GM18519 (cell line): ENCODE measurements around the gene LBR.

Experiments used
- ATAC-seq: cut with Tn5 transposase; IDR thresholded peaks from one replicate; pipeline ENCODE4 v1.9.1; 2021; ENCODE audit warnings: mild to moderate bottlenecking, moderate library complexity; ENCODE audit not compliant: unreplicated experiment, low FRiP score

LBR gene

DNA sequence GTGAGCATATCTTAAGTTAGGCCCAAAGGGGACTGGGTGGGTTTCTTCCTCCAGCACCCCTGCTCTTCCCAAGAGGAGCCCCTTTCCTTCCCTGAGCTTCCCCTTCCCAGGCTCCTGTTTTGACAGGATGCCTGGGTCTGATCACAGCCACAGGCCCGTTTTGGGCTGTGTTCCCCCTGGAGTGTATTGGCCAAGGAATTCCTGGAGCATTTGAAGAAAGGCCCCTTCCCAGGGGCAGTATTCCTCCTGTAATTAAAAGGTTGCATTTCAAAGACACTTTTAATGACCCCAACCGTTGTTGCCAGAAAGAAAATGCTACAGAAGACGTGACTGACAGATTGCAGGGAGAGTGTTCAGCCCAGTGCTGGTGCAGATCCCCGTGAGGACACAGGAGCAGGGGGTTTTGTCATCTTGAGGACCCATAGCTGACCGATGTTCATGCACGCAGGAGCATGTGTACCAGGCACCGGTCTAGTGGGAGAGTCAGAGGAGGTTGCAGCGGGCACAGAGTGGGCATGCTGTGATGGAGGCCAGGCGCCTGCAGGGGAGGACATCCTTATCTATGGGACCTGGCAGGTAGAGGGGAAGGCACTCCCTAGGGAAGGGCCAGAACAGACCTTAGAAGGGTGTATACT, 19.3 kb upstream of the LBR start:
- no peak for ATAC-seq

DNA sequence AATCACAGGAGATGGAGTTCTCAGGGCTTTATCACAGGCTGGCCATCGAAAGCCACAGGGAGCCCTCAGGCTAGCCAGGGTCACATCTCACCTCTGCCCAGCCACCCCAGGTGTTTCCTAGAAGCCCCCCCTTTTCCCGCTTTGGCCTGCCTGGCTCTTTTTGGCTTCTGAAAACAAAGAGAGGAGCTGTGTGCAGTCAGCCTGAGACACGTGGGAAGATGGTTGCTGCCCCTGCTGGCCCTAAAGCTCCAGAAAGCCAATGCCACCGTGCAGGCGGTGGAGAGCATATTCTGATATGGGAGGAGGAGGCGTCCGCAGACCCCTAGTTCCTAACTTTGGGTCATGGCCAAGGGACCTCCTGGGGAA, 18.7 kb upstream of the LBR start:
- ATAC-seq = no peak

DNA sequence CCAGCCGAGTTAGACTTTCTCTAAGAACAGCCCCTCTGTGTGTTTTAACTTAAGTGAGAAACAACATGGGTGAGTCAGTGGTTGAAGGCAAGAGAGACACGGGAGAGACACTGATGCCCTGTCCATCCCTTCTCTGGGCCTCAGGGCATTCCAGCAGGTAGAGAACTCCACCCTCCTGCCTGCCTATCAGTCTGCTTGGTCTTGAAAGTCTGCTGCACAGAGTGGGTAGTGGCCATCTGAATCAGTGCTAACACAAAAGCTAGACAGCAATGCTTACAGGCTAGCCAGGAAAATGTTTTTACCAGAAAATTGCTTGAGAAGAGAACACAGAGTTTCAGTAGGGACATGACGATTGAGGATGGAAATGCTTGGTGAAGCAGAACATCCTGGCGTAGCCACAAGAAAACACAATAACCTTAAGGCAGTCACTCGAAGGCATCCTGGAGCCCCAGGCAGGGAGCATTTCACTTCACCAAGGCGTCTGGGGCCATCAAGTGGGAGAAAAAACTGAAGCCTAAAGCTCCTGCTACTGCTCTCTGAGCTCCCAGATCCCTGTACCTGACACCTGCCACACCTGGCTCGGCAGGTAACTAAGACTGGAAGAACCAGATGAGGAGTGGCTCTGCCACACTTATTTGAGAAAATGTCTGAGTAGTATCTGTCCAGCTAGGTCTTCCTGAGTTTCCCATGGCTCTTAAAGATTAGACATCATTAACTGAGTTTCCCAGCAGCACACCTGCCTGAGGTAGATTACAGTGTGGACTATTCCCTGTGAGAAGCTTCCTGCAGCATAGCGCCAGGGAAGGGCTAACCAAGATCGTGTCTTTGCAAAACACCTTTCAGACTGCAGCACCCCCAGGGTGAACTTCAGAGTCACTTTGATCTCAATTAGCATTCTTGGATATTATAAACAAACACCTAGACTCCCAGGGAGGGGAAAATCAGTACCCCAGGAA, 18.1 kb upstream of the LBR start:
- ATAC-seq = no peak

DNA sequence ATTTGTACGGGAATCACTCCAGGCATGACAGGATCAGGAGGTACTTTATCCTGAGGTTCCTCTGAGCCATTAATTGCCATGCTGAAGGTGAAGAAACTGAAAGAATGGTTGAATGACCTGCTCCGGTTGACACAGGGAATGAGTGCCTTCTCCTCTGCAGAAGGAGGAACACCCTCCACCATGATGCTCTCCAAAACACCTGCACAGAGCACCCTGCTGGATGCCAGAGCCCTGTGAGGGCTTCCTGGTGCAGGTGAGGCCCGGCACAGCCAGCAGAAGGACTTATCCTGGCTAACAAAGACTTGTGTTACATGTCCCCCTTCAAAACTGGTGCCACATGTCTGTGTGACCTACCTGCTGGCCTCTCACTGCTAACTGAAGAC, 14.3 kb upstream of the LBR start:
- ATAC-seq = no peak

DNA sequence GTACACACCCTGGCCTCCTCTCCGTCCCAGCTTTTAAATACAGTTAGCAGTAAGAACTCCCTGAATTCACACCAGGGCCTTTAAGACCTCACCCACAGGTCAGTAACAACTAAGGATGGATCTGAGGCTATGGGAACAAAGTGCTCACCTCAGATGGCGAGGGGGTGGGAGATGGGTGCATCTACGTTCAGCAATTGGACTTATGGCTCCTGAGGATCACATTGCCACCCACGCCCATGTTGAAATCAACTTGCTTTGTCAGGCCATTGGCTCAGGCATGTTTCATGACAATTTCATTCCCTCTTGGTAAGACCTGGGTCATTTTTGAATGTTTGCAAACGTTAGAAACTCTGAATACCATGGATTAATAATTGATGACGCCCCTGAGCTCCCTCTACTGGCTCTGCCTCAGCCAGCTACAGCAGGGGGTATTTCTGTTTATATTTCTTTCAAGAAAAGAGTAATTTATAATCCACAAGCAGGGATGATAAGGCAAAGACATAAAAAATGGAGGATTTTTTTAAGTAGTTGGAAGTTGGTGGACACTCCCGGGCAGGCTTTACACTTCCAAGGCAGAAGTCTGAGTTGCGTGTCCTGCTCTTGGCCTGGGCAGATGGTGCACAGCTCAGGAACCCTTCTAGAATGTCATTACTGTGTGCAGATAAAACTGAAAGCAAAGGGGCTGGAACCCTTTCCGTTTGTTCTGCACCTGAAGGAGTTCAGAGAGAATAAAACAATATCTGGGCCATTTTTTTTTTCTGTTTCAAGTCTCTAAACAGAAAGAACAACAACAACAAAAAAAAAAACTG, 13.7 kb upstream of the LBR start:
- ATAC-seq = no peak

DNA sequence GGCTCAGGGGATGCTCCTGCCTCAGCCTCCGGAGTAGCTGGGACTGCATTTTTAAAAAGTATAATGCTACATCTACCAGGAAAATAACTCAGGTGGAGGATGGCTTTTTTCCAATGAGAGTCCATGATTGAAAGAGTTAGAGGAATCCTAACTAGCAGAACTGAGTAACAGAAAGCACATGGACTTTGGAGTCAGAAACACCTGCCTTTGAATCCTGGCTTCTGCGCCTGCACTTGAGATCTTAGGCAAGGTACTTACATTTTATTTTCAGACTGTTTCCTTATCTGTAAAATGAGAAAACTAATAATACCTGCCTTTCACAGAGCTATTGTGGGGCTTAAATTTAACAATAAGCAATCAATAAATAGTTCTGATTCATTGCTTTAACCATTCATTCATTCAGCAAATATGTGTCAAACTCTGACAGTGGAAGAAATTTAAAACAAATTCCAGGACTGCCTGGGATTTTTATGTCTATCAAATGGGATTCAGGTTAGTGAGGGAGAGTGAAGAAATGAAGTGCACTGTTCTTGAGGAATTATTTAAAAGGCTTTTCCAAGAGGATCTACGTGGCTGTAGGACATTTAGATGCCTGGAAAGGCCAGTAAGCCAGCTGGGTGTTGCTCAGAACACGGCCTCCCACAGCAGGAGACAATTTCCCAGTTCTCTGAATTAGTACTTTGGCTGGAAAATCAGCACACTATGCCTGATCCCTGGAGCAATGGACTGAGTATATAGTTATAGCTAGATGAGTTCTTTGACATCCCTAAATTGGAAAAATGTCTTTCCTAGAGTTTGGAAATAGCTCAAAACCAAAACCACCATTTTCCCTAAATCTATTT, 12.8 kb upstream of the LBR start:
- ATAC-seq = no peak

DNA sequence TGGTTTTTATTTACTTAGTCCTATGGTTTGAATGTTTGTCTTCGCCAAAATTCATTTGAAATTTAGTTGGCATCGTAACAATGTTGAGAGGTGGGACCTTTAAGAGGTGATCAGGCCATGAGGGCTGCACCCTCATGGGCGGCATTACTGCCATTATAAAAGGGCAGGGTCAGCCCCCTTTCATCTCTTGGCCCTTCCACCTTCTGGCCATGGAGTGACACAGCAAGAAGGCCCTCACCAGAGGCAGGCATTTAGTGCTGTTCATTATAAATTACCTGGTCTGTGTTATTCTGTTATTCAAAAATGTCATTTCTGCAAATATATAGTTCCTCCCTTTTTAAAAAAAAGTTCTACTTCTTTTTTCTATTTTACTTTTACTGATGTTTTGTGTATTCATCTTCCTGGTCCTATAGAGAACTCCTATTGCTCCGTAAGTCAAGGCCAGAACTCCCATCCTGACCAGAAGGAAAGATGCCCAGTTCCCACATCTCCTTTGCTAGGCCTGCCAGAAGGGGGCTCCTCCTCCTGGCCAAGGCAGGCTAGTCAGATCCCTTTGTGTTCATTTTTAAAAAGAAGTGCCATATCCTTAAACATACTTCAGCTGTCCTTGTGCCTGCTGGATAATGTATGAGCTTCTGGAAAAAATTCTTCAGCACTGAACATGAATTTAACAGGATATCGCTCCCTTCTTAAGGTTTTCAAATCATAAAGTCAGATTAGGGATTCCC, 10.0 kb upstream of the LBR start:
- ATAC-seq = no peak

DNA sequence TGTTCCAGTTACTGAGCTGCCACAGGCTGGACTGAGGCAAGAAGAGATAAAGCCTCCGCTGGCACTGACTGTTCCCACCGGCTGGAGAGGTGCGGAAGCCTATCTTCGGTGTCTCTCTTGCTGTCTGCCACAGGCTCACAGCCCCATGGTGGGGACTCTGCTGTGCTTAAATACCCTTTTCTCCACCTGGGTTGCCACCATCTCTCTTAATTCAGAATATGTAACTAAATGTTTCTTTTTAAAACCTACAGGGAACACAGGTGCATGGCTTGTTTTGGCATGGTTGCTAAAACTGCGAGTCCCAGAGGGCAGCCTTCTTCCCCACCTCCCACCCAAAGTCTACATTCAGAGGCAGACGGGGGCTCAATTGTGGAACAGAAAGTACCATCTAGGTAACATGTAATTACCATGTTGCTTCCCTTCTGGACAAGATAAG, 8.1 kb upstream of the LBR start:
- peak; percentile 55 for ATAC-seq

DNA sequence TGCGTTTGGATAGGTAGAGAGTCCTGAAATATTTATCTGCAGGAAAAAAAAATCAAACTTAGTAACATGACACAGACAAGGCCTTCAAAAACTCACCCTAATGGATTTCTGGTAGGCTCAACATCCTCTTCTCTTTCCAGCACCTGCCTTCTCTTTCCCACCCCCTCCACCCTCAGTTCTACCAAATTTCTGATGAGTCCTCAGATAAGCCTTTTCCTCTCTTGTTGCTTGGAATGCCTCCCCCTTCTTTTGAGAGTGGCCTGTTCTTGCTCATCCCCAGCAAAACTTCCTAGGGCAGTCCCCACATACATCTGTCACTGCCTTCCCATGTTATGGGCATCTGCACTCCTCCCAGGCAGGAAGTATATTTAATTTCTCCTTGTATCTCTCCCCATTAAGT, 7.6 kb upstream of the LBR start:
- no peak for ATAC-seq

DNA sequence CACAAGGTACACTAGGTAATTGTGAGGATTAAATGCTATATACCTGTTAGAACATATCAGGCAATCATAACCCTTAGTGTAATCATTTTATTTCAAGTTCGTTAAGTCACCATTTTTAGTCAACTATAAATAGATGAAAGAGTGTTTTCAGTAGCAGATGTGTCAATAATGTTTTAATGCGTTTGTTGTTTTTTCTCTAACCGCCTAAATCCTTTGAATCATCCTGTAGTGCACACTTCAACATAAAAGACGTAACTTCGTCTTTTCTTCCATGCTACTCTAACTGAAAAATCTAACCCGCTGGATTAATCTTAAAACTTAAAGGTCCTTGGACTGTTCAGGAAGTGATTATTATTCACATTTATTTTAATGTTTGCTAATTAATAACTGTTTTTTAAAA, 7.2 kb upstream of the LBR start:
- ATAC-seq = no peak

DNA sequence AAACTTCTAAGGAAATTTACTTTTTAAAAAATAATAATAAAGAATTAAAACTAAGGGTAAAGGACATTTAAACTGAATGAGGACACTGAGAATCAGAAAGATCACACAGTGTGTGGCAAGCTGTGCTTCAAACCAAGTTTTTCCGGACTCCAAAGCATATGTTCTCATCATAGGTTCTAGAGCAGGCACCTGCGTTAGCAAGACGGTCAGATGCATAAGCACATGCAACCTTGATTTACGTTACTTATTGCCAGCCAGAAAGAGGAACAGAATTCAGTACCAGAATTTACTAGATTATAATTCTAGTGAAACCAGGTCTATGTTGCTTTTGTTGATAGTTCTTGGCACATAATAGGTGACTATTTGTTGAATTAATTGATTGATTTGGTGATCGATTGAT, 6.2 kb upstream of the LBR start:
- no peak for ATAC-seq

DNA sequence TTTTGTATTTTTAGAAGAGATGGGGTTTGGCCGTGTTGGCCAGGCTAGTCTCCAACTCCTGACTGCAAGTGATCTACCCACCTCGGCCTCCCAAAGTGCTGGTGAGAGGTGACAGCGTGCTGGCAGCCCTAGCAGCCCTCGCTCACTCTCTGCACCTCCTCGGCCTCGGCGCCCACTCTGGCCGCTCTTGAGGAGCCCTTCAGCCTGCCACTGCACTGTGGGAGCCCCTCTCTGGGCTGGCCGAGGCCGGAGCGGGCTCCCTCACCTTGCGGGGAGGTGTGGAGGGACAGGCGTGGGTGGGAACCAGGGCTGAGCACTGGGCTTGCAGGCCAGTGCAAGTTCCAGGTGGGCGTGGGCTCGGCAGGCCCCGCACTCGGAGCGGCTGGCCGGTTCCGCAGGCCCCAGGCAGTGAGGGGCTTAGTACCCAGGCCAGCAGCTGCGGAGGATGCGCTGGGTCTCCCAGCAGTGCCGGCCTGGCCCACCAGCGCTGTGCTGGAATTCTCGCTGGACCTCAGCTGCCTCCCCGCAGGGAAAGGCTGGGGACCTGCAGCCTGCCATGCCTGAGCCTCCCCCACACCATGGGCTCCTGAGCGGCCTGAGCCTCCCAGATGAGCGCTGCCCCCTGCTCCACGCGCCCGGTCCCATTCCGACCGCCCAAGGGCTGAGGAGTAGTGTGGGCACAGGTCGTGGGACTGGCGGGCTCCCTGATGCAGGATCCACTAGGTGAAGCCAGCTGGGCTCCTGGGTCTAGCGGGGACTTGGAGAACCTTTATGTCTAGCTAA, 3.4 kb upstream of the LBR start:
- ATAC-seq = no peak

DNA sequence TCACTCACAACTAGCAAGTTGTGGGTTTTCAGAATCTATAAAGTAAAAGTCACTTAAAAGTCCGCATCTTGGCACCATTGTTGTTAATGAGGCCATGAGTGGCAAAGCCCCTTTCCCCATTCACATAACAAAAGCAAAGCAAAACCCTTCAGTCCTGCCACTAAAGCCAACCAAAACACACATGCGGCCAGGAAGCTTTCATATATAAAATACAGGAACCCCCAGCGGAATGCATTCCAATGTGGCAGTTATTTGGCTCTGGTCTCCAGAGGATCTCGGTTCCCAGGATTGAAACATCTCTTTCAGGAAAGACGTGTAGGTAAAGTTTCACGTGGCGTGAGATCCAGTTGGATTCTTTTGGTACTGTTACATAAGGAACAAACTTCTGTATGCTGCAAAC, 2.5 kb upstream of the LBR start:
- ATAC-seq = no peak

DNA sequence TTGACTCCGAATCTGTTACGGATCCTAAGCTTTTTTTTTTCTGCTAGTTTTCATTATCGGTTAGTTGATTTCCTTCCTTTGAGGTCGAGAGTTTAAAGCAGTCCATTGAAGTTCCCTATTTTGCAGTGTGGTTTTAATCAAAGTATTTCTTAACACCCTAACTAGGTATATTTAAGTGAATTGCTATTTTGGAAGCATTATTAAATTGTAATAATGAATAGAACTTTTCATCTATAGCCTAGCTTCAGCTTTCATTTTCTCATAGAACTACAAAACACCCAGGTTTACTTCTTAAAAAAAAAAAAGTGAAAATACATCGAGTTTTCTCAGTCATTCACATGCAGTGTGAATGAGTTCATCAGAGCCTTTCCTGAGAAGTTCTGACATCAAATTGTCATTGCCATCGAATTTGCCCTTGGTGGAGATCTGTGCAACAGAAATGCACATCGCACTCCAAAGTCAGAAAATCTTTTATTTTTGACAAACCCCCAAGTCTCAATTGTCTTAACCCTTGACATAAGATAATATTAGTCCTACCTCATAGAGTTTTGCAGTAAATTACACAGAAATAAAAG, 1.1 kb upstream of the LBR start:
- ATAC-seq = no peak

DNA sequence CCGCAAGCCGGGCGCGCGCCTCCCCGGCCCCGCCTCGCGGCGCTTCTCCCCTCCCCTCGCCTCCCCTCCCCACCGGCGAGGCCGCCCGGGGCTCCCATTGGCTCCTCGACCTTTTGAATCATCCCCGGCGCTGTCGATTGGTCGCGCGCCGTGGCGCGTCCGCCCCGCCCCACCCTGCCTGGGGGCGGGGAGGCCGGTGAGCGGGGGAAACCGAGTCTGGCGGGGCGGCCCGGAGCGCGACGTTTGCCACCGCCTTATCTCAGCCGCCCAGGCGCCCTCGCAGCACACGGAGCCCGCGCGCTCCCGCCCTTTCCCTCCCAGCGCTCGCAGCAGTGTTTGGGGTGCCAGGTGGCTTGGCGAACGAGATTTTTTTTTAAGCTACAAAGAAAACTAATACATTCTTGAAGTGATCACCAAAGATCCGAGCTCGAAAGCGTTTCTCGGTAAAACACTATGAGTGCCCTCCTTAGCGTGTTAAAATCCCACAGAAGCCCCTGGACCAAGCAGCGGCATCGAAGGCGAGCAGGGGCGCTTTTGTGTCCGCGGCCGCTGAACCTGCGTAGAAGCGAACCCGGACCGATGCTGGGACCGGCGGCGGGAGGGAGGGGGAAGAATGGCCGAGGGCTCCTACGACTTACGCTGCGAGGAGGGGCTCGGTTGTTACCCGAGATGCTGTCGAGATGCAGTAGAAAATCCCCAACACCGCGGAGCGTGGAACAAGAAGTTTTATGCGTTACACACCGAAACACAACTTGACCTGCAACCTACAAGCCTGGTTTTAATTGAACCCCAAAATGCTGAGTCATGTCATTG, 436 bp upstream of the LBR start:
- peak; percentile 84 for ATAC-seq

DNA sequence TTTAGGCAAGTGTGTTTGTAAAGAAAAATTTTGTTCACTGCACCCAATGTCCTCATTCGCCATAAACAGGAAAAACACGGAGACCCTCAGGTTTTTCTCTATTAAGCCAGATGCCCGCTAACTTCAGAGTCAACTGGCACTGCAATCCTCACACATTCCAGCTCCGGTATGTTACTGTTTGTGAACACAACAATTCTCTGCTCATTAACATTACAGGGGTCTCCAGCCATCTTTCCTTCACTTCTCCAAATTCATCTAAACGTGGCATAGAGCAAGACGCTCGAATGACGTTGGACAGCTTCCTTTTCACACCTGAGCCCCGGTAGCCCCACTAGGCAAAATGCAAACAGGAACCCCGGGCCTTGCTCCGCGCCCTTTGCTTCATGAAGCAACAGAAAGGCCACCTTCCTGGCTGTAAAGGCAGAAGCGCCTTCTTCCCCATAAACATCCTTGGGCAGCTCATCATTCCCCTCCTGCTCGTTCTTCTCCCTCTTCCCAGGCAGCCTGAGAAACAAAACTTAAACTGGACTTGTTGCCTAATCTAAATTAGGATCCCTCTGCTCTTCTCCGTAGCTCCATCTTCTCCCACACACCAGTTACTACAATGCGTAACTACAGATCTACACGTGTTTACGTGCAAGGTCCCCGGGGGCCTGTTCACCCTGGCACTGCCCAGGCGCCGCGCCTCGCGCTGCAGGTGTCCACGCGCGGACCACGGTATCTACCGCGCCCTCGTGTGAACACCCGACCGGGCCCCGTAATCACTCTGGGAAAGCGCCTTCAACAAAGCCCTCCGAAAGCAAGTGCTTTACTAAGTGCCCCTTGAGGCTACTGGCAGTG, 1.2 kb downstream of the LBR start:
- ATAC-seq = no peak

DNA sequence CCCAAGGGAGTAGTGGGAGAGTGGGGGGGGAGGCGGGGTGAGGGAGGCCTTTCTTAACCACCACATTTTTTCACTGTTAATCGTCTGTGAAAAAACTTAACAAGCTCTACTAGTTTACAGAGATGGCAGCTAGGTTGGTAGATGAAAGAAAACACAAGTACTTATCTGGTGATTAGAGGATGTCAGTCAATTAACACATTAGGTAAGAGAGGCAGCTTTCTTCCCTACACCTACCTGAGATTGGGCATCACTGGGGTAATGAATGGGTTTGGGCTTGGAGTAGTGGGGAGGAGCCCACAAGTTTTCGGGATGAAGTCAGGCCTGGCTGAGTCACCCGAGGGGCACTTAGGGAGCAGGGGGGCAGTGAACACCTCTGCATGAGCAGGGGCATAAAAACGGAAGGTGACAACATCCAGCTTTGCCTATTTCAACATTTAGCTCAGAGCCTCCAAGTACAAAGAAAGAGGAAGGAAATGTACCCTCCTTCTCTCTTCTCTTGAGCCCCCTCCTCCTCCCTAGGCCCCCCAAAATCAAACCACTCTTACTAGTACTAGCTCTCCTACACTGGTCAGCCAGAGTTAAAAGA, 2.5 kb downstream of the LBR start:
- ATAC-seq = no peak
